ENCODE data around the gene C12orf50. TPM values are rescaled to one million over a fixed set of nuclear protein-coding genes. Genes with fewer than 3 reads are reported as not detected.

Gene C12orf50
- total and polyA plus RNA-seq, 10 of the 15 experiments (the other 5 are each of a cell fraction or from before 2014, with no cell fraction given) = 0.03 to 0.06 TPM; not detected in 8

DNA sequence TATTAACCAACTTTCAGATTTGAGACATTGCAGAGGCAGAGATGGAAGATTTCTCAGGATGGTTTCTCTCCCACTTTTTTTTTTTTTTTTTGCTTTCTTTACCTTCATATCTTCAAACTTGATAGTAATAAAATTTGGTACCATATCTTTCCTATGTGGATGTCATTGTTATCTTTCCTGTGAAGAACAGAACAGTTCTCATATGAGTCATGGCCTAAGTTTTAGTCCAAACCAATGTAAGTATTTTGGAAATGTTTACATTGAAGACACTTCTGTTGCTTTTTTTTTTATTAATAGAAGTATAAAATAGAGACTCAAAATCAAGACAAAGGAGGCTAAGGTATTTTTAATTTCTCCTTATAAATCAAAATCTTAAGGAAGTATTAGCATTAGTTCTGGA lies 95.2 kb downstream of the C12orf50 start:
- ChIA-PET CTCF (interaction anchor here (0.7 to 0.9 kb wide), 3 partner anchors 10 to 246 kb away, joined by 3 to 4 read pairs (median 3); no protein-coding TSS in a partner anchor), RAD21 (ENCODE audit: unreplicated experiment) (no interaction called here), SMC1A (ENCODE audit: uncharacterized antibody, unreplicated experiment) (no interaction called here), POLR2A (no interaction called here)
- intact Hi-C loops (cut with micrococcal nuclease; ENCODE audit: unreplicated experiment) (no loop called here), in situ Hi-C loops (cut with MboI) (no loop called here)
- no peak overlapping the region for H2AFZ ChIP-seq (ENCODE audit: control insufficient read depth, low read depth, low read length)
- H3K4me2 ChIP-seq (ENCODE audit: control insufficient read depth, insufficient read depth) = no peak overlapping the region
- no peaks in the 10 kb centered on the region for H3K4me1 ChIP-seq (ENCODE audit: control insufficient read depth, insufficient read depth, low read length)
- H3K79me2 ChIP-seq (ENCODE audit: control insufficient read depth, insufficient read depth, low read length) = no peaks in the 10 kb centered on the region
- no peak overlapping the region for H3K27ac ChIP-seq (ENCODE audit: control insufficient read depth, insufficient read depth)
- no peak for DNase-seq (ENCODE audit: low read depth, low spot score)
- no TSS peak for BruUV-seq (replicated peaks)
- no peak overlapping the region for H3K9ac ChIP-seq (ENCODE audit: control insufficient read depth, insufficient read depth, low read length)
- no peak for ATAC-seq
- no peaks in the 10 kb centered on the region for H3K9me3 ChIP-seq (replicated peaks; ENCODE audit: control insufficient read depth, insufficient read depth, low read length)
- H4K20me1 ChIP-seq (ENCODE audit: control insufficient read depth, insufficient read depth) = no peaks in the 10 kb centered on the region
- H3K36me3 ChIP-seq (ENCODE audit: control insufficient read depth in 2 of 2, insufficient read depth in 2 of 2, low read length in 1 of 2) = no peaks in the 10 kb centered on the region
- no peaks in the 10 kb centered on the region for H3K27me3 ChIP-seq (replicated peaks in 1 of 2; ENCODE audit: control insufficient read depth in 2 of 2, insufficient read depth in 2 of 2, low read length in 1 of 2)
- no peak for TF ChIP-seq SUZ12 (IDR thresholded peaks at IDR 0.05; ENCODE audit: unreplicated experiment)
- TF ChIP-seq FOXK2 (IDR thresholded peaks at IDR 0.05) = no peak
- no peak for TF ChIP-seq ZNF384 (IDR thresholded peaks at IDR 0.05; ENCODE audit: borderline replicate concordance, low read depth, low read length)
- TF ChIP-seq KAT2A (conservative IDR thresholded peaks at IDR 0.05; ENCODE audit: control insufficient read depth, low read depth, low read length) = no peak
- no peak for TF ChIP-seq PAX5 (IDR thresholded peaks at IDR 0.05; ENCODE audit: borderline replicate concordance, low read depth, low read length)
- TF ChIP-seq MTA2 (IDR thresholded peaks at IDR 0.05; ENCODE audit: low read depth) = no peak
- no peak for FAIRE-seq
- H3K4me3 ChIP-seq = no peak overlapping the region

DNA sequence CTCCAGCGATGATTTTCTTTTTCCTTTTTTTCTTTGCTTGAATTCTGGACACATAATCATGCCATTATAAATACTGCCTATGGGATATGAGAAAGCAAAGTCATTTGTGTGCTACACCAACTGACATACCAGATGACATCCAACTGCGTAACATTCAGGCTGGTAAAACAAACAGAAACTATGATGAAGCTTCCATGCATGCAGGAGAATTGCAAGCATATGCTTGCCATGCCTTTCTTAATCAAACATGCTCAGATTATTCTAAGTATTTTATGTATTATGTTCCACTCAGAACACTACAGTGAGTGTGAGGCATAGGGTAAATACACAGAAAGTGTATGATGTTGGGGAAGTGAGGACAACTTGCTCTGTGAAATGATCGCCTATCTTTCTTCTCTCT lies 97.4 kb downstream of the C12orf50 start:
- ChIA-PET CTCF (no interaction called here), POLR2A (no interaction called here), RAD21 (ENCODE audit: unreplicated experiment) (no interaction called here), SMC1A (ENCODE audit: uncharacterized antibody, unreplicated experiment) (interaction anchor here (1.3 kb wide), 1 partner anchor 8 kb away, joined by 3 read pairs; no protein-coding TSS in a partner anchor)
- H3K4me2 ChIP-seq (ENCODE audit: control insufficient read depth, insufficient read depth) = no peak overlapping the region
- H3K79me2 ChIP-seq (ENCODE audit: control insufficient read depth, insufficient read depth, low read length) = no peaks in the 10 kb centered on the region
- no peak overlapping the region for H2AFZ ChIP-seq (ENCODE audit: control insufficient read depth, low read depth, low read length)
- no peak overlapping the region for H3K4me3 ChIP-seq
- no TSS peak for BruUV-seq (replicated peaks)
- intact Hi-C loops (cut with micrococcal nuclease; ENCODE audit: unreplicated experiment) = no loop called here
- 39% methylated on average over 3 of the region's 3 CpGs for WGBS (ENCODE audit: insufficient coverage, insufficient replicate concordance, low lambda C conversion rate, missing lambda C conversion rate)
- no peak for ATAC-seq
- no peaks in the 10 kb centered on the region for H3K4me1 ChIP-seq (ENCODE audit: control insufficient read depth, insufficient read depth, low read length)
- no peak overlapping the region for H3K9ac ChIP-seq (ENCODE audit: control insufficient read depth, insufficient read depth, low read length)
- no peaks in the 10 kb centered on the region for H3K27me3 ChIP-seq (replicated peaks in 1 of 2; ENCODE audit: control insufficient read depth in 2 of 2, insufficient read depth in 2 of 2, low read length in 1 of 2)
- H3K27ac ChIP-seq (ENCODE audit: control insufficient read depth, insufficient read depth) = no peak overlapping the region
- FAIRE-seq = no peak
- no peaks in the 10 kb centered on the region for H3K9me3 ChIP-seq (replicated peaks; ENCODE audit: control insufficient read depth, insufficient read depth, low read length)
- no peaks in the 10 kb centered on the region for H3K36me3 ChIP-seq (ENCODE audit: control insufficient read depth in 2 of 2, insufficient read depth in 2 of 2, low read length in 1 of 2)
- H4K20me1 ChIP-seq (ENCODE audit: control insufficient read depth, insufficient read depth) = no peaks in the 10 kb centered on the region
- in situ Hi-C loops (cut with MboI) = no loop called here
- no peak for DNase-seq (ENCODE audit: low read depth, low spot score)
- no peak for TF ChIP-seq FOS (IDR thresholded peaks at IDR 0.05; ENCODE audit: borderline replicate concordance, extremely low read depth, insufficient read length)
- TF ChIP-seq ZNF384 (IDR thresholded peaks at IDR 0.05; ENCODE audit: borderline replicate concordance, low read depth, low read length) = no peak
- TF ChIP-seq, protein P1, sequence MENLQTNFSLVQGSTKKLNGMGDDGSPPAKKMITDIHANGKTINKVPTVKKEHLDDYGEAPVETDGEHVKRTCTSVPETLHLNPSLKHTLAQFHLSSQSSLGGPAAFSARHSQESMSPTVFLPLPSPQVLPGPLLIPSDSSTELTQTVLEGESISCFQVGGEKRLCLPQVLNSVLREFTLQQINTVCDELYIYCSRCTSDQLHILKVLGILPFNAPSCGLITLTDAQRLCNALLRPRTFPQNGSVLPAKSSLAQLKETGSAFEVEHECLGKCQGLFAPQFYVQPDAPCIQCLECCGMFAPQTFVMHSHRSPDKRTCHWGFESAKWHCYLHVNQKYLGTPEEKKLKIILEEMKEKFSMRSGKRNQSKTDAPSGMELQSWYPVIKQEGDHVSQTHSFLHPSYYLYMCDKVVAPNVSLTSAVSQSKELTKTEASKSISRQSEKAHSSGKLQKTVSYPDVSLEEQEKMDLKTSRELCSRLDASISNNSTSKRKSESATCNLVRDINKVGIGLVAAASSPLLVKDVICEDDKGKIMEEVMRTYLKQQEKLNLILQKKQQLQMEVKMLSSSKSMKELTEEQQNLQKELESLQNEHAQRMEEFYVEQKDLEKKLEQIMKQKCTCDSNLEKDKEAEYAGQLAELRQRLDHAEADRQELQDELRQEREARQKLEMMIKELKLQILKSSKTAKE (IDR thresholded peaks at IDR 0.05; ENCODE audit: low read depth, poor library complexity, severe bottlenecking) = no peak
- TF ChIP-seq NFXL1 (IDR thresholded peaks at IDR 0.05; ENCODE audit: borderline replicate concordance) = no peak
- TF ChIP-seq NRF1 (conservative IDR thresholded peaks at IDR 0.05; ENCODE audit: low read depth, low read length) = no peak
- no peak for TF ChIP-seq KLF5 (IDR thresholded peaks at IDR 0.05; ENCODE audit: partially characterized antibody)
- TF ChIP-seq ZNF217 (IDR thresholded peaks at IDR 0.05) = no peak
- TF ChIP-seq HDAC2 (IDR thresholded peaks at IDR 0.05) = no peak
- TF ChIP-seq, protein P2, sequence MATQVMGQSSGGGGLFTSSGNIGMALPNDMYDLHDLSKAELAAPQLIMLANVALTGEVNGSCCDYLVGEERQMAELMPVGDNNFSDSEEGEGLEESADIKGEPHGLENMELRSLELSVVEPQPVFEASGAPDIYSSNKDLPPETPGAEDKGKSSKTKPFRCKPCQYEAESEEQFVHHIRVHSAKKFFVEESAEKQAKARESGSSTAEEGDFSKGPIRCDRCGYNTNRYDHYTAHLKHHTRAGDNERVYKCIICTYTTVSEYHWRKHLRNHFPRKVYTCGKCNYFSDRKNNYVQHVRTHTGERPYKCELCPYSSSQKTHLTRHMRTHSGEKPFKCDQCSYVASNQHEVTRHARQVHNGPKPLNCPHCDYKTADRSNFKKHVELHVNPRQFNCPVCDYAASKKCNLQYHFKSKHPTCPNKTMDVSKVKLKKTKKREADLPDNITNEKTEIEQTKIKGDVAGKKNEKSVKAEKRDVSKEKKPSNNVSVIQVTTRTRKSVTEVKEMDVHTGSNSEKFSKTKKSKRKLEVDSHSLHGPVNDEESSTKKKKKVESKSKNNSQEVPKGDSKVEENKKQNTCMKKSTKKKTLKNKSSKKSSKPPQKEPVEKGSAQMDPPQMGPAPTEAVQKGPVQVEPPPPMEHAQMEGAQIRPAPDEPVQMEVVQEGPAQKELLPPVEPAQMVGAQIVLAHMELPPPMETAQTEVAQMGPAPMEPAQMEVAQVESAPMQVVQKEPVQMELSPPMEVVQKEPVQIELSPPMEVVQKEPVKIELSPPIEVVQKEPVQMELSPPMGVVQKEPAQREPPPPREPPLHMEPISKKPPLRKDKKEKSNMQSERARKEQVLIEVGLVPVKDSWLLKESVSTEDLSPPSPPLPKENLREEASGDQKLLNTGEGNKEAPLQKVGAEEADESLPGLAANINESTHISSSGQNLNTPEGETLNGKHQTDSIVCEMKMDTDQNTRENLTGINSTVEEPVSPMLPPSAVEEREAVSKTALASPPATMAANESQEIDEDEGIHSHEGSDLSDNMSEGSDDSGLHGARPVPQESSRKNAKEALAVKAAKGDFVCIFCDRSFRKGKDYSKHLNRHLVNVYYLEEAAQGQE (IDR thresholded peaks at IDR 0.05; ENCODE audit: low read depth, low read length) = no peak
